T-helper 17 cell (primary cell): Measurements from ENCODE around the gene PMF1. TPM values are rescaled to one million over a fixed set of nuclear protein-coding genes. Genes with fewer than 3 reads are reported as not detected.
A peak's percentile ranks its signal among the peaks of the same experiment; 100 is the strongest.

Source experiments
- ATAC-seq: fragments of 150-1000 bp; cut with Tn5 transposase; 2 replicates; pipeline ENCODE4 v1.10.0; 2021; ENCODE audit warnings: mild to moderate bottlenecking, moderate library complexity
- DNase-seq, 3 donors: peaks; one replicate each; pipeline versions ENCODE4 v3.0.0 to v3.0.0-alpha.2; 2020 to 2021
- H3K9me3 ChIP-seq: one replicate; pipeline ENCODE4 v1.7.0; 2013; ENCODE audit warnings: low read length, mild to moderate bottlenecking; ENCODE audit not compliant: control insufficient read depth, poor library complexity, severe bottlenecking
- H3K27ac Mint-ChIP-seq: one replicate; pipeline ENCODE4 v1.8.0; 2022; ENCODE audit warnings: mild to moderate bottlenecking, moderate library complexity, mixed read lengths
- H3K27me3 Mint-ChIP-seq: one replicate; pipeline ENCODE4 v1.8.0; 2022; ENCODE audit warnings: mixed read lengths
- H3K36me3 Mint-ChIP-seq: one replicate; pipeline ENCODE4 v1.8.0; 2022; ENCODE audit warnings: low read depth, mixed read lengths
- H3K4me1 Mint-ChIP-seq: one replicate; pipeline ENCODE4 v1.8.0; 2022; ENCODE audit warnings: mild to moderate bottlenecking, mixed read lengths
- H3K4me3 Mint-ChIP-seq: one replicate; pipeline ENCODE4 v1.8.0; 2022; ENCODE audit warnings: mild to moderate bottlenecking, moderate library complexity, mixed read lengths
- total RNA-seq, 4 donors: library from RNA in 2 of 4; stranded (reverse) in 2 of 4; gene quantifications; one replicate each; pipeline ENCODE4 v1.2.3 and lab custom pipeline; 2022 to 2026

PMF1 gene
- total RNA-seq, 2 donors from 2014 or later: 59.1 to 73.2 TPM

- H3K27me3 Mint-ChIP-seq: no peaks in the 10 kb centered on the region
- H3K4me3 Mint-ChIP-seq: peak within 1 kb of the TSS; percentile 31
- peak within 1 kb of the TSS; percentile 39 for H3K27ac Mint-ChIP-seq
- no peak for ATAC-seq
- peaks cover 3% of the 10 kb centered on the region for H3K36me3 Mint-ChIP-seq
- no peaks in the 10 kb centered on the region for H3K9me3 ChIP-seq
- H3K4me1 Mint-ChIP-seq: peaks cover 23% of the 10 kb centered on the region
- no peak for DNase-seq
Measured at GRCh38 chr1:156247460-156248322, 34.9 kb downstream of the PMF1 start, which contains the start of gene PAQR6. Gene PAQR6 (minus strand): TSS chr1:156248056. CDS start chr1:156246731, 1,325 bp downstream.

- H3K4me1 Mint-ChIP-seq: peaks cover 28% of the 10 kb centered on the region
- peaks cover 8% of the 10 kb centered on the region for H3K36me3 Mint-ChIP-seq
- no peak overlapping the region for H3K27ac Mint-ChIP-seq
- no peaks in the 10 kb centered on the region for H3K27me3 Mint-ChIP-seq
- no peak for DNase-seq
- no peak overlapping the region for H3K4me3 Mint-ChIP-seq
- no peaks in the 10 kb centered on the region for H3K9me3 ChIP-seq
- no peak for ATAC-seq
Measured at GRCh38 chr1:156248323-156248683, 35.5 kb downstream of the PMF1 start.

GRCh38 chr1:156249593-156249992 lies 36.8 kb downstream of the PMF1 start:
- peaks cover 15% of the 10 kb centered on the region for H3K36me3 Mint-ChIP-seq
- H3K27ac Mint-ChIP-seq: no peak overlapping the region

GRCh38 chr1:156251527-156251926 lies 38.7 kb downstream of the PMF1 start:
- no peak for DNase-seq
- H3K9me3 ChIP-seq: no peaks in the 10 kb centered on the region
- Mint-ChIP-seq H3K4me3 (no peak overlapping the region), H3K27ac (peak overlapping the region; percentile 57), H3K36me3 (peaks cover 15% of the 10 kb centered on the region), H3K27me3 (no peaks in the 10 kb centered on the region), H3K4me1 (peaks cover 22% of the 10 kb centered on the region)
- no peak for ATAC-seq

More at GRCh38 chr1:156249593-156249992, 36.8 kb downstream of the PMF1 start:
- DNase-seq (no peak), ATAC-seq (no peak)
- H3K27me3 Mint-ChIP-seq: no peaks in the 10 kb centered on the region
- no peaks in the 10 kb centered on the region for H3K9me3 ChIP-seq
- no peak overlapping the region for H3K4me3 Mint-ChIP-seq
- H3K4me1 Mint-ChIP-seq: peaks cover 34% of the 10 kb centered on the region

DNA sequence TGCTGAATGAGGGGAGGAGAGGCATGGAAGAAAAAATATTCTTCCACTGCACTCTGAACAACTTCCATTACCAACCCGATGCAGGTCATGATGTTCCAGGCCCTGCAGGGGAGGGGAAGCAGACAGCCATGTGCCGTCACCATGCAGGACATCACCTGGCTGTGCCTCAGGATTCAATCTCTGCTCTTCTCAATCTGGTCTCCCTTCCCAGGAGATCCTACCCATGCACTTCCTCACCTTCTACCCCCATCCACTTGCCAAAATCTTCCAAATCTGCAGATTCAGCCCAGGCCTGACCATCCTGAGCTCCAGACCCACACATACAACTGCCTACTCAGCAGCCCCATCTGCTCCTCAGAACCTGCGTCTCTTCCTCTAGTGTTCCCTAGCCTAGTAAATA lies 40.8 kb downstream of the PMF1 start:
- H3K4me3 Mint-ChIP-seq: no peak overlapping the region
- DNase-seq (no peak), ATAC-seq (no peak)
- no peaks in the 10 kb centered on the region for H3K27me3 Mint-ChIP-seq
- peak overlapping the region; percentile 90 for H3K27ac Mint-ChIP-seq
- H3K36me3 Mint-ChIP-seq: peaks cover 15% of the 10 kb centered on the region
- no peaks in the 10 kb centered on the region for H3K9me3 ChIP-seq
- H3K4me1 Mint-ChIP-seq: peaks cover 20% of the 10 kb centered on the region

DNA sequence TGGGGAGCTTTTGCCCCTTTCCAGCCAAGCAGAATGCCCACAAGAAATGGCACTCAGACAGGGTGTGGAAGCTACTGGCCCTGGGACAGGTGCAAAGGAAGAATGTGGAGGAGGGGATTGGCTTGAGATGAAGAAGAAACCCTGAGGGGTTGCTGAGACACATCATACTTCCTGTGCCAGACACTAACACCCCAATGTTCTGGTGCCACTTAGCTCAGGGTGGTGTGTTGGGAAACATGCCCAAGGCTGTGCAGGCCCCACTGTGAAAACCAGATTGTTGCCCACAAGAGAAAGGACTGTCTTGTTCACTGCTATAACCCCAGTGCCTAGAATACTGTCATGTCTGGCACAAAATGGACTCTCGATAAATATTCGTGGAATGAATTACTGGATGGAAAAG lies 44.9 kb downstream of the PMF1 start:
- Mint-ChIP-seq H3K36me3 (peaks cover 17% of the 10 kb centered on the region), H3K4me3 (no peak overlapping the region), H3K27ac (no peak overlapping the region), H3K4me1 (peaks cover 12% of the 10 kb centered on the region), H3K27me3 (no peaks in the 10 kb centered on the region)
- no peaks in the 10 kb centered on the region for H3K9me3 ChIP-seq
- ATAC-seq (no peak), DNase-seq (no peak)

DNA sequence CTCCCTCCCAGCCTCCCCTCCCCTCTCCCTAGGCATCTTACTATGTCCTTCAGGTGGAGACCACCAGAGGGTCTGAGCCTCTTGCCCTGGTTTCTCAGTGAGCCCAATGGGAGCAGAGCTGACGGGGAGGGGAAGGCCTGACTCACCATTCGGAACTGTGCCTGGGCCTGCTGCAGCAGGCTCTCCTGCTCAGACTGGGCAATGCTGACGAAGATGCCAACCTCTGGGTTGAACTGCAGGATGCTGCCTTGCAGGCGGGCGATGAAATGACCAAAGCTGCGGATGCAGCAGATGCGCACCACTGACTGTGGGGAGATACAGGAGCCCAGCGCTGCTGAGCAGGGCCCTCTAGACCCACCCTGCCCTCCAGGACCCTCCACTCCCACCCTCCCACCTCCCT lies 46.1 kb downstream of the PMF1 start:
- Mint-ChIP-seq H3K4me1 (peaks cover 4% of the 10 kb centered on the region), H3K27ac (no peak overlapping the region), H3K4me3 (no peak overlapping the region), H3K27me3 (no peaks in the 10 kb centered on the region), H3K36me3 (peaks cover 13% of the 10 kb centered on the region)
- no peak for ATAC-seq
- H3K9me3 ChIP-seq: no peaks in the 10 kb centered on the region
- DNase-seq: no peak

GRCh38 chr1:156259805-156260204 lies 47.0 kb downstream of the PMF1 start:
- DNase-seq (no peak), ATAC-seq (no peak)
- Mint-ChIP-seq H3K36me3 (peaks cover 13% of the 10 kb centered on the region), H3K27ac (no peak overlapping the region), H3K4me1 (peaks cover 2% of the 10 kb centered on the region), H3K4me3 (no peak overlapping the region), H3K27me3 (no peaks in the 10 kb centered on the region)
- no peaks in the 10 kb centered on the region for H3K9me3 ChIP-seq

DNA sequence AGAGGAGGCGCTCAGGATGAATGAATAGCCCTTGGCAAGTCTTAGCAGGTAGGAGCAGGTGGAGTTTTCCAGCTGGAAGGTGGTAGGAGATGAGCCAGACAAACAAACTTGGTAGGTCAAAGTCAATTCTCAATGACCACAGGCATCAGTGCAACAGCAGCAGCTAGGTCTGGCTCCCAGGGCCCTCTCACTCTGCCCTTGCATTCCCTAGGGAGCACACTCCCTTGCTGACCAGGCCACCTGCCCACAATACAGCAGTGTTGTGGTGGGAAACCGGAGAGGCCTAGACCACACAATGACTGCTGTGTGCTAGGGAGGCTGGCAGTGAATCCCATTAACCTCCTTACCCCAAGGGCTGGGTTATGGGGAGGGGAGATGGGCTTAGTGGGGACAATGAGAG lies 48.1 kb downstream of the PMF1 start:
- peaks cover 18% of the 10 kb centered on the region for H3K36me3 Mint-ChIP-seq

GRCh38 chr1:156262461-156263287 lies 49.9 kb downstream of the PMF1 start:
- H3K36me3 Mint-ChIP-seq: peaks cover 25% of the 10 kb centered on the region
- peaks cover 11% of the 10 kb centered on the region for H3K4me1 Mint-ChIP-seq
- DNase-seq: no peak
- ATAC-seq: no peak
- H3K9me3 ChIP-seq: no peaks in the 10 kb centered on the region
- no peaks in the 10 kb centered on the region for H3K27me3 Mint-ChIP-seq
- no peak overlapping the region for H3K4me3 Mint-ChIP-seq
- no peak overlapping the region for H3K27ac Mint-ChIP-seq

More for the DNA sequence above, 48.1 kb downstream of the PMF1 start:
- Mint-ChIP-seq H3K4me3 (no peak overlapping the region), H3K27ac (no peak overlapping the region), H3K4me1 (peaks cover 5% of the 10 kb centered on the region), H3K27me3 (no peaks in the 10 kb centered on the region)
- DNase-seq (no peak), ATAC-seq (no peak)
- no peaks in the 10 kb centered on the region for H3K9me3 ChIP-seq

DNA sequence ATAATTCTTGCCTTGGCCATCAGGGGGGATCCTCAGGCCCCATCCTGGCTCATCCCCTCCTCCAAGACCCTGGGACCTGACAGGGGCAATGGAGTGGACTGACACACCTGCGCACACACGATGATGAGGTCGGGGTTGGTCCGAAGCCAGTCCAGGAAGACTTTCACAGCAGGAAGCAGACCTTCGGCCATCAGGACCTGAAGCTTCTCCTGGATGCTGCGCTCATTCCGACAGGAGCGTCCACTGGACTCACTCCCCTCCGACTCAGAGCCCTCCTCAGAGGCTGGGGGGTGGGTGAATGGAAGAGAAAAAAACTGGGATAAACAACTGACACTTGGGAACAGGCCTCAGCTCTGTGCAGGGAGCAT lies 50.5 kb downstream of the PMF1 start:
- Mint-ChIP-seq H3K27me3 (no peaks in the 10 kb centered on the region), H3K4me1 (peaks cover 11% of the 10 kb centered on the region), H3K27ac (no peak overlapping the region), H3K4me3 (no peak overlapping the region), H3K36me3 (peaks cover 25% of the 10 kb centered on the region)
- DNase-seq (no peak), ATAC-seq (no peak)
- no peaks in the 10 kb centered on the region for H3K9me3 ChIP-seq

- DNase-seq: no peak
Measured at GRCh38 chr1:156266051-156266450, 53.2 kb downstream of the PMF1 start.

DNA sequence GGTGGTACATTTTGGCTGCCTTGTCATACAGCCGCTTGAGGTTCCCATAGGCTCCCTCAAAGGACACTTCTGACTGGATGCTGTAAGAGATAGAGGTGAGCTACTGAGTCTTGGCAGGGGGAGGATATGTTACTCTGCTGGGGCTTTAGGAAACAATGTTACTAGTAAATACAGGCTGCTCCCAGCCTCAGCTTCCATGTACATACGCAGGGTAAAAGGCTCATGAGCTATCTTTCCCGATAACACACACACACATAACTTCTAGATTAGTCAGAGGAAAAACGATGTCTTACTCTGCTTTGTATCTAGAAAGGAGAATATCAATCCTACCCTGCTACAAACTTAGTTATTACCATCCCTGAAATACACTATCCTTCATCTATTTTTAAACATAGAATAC lies 55.5 kb downstream of the PMF1 start:
- no peak for DNase-seq
- H3K27ac Mint-ChIP-seq: no peak overlapping the region
- no peak for ATAC-seq
- no peak overlapping the region for H3K4me3 Mint-ChIP-seq
- no peaks in the 10 kb centered on the region for H3K27me3 Mint-ChIP-seq
- H3K36me3 Mint-ChIP-seq: peaks cover 24% of the 10 kb centered on the region
- no peaks in the 10 kb centered on the region for H3K9me3 ChIP-seq
- H3K4me1 Mint-ChIP-seq: peaks cover 14% of the 10 kb centered on the region

More at GRCh38 chr1:156266051-156266450, 53.2 kb downstream of the PMF1 start:
- Mint-ChIP-seq H3K36me3 (peaks cover 21% of the 10 kb centered on the region), H3K27ac (no peak overlapping the region), H3K4me1 (peaks cover 10% of the 10 kb centered on the region), H3K27me3 (no peaks in the 10 kb centered on the region), H3K4me3 (no peak overlapping the region)
- no peaks in the 10 kb centered on the region for H3K9me3 ChIP-seq
- ATAC-seq: no peak
